ENCODE measurements around the gene MAOB. TPM values are rescaled to one million over a fixed set of nuclear protein-coding genes. Genes with fewer than 3 reads are reported as not detected.

The MAOB gene
- total RNA-seq, 1 experiment from 2014 or later = 1.1 TPM

DNA sequence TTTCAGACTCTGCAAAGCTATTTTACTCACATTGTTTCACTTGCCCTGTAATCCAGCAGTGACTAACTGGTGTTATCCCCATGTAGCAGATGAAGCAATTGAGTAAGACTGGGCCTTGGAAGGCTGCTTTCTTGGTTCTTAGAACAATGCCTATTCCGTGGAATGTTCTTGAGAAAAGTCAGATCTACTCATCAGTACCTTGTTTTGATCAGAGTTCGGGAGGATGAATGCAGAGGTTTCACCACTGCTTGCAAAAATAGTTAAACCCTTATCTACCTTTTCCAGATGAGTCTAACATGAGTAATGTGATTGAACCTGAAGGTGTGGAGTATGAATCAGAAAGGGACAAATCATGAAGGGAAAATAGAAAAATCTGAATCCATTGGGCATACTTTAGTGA is 1.8 kb downstream of the MAOB start:
- peaks cover 0 to 4% (median 2%) of the 10 kb centered on the region in 3 experiments; a peak in 2 of 7 replicates for H3K36me3 Mint-ChIP-seq (ENCODE audit: insufficient read depth in 1 of 3, low read depth in 3 of 3)
- H3K4me2 ChIP-seq (ENCODE audit: insufficient read depth, insufficient read length, low read length) = no peak overlapping the region
- H3K14ac ChIP-seq (ENCODE audit: insufficient read depth, low read length) = no peak overlapping the region

More for the DNA sequence above, 1.8 kb downstream of the MAOB start:
- H2BK120ac ChIP-seq (ENCODE audit: low read depth, low read length, poor library complexity, severe bottlenecking) = no peak overlapping the region
- no peak overlapping the region for H2BK12ac ChIP-seq (ENCODE audit: insufficient read length, low read depth, low read length)
- no peaks in the 10 kb centered on the region for H4K20me1 ChIP-seq (ENCODE audit: control insufficient read depth, insufficient read depth, insufficient read length)
- WGBS (ENCODE audit: extremely low coverage, insufficient read length, low lambda C conversion rate) = no CpG with 5 or more reads among the region's 2 CpGs
- H3K23me2 ChIP-seq (ENCODE audit: insufficient read length, low read depth, low read length, poor library complexity, severe bottlenecking) = peaks cover 8% of the 10 kb centered on the region
- H3K23ac ChIP-seq (ENCODE audit: insufficient read length, low read depth, low read length) = no peak overlapping the region
- peaks cover 34% of the 10 kb centered on the region for H3K9me3 ChIP-seq (ENCODE audit: control insufficient read depth, low read depth, low read length)
- DNase-seq = no peak
- no peak overlapping the region for H2BK5ac ChIP-seq (ENCODE audit: insufficient read length, low read length)
- no peaks in the 10 kb centered on the region for H3K4me1 ChIP-seq (ENCODE audit: insufficient read depth, low read length)
- H4K8ac ChIP-seq (replicated peaks; ENCODE audit: insufficient read length, low read depth, low read length) = no peak overlapping the region
- no peak overlapping the region for H2BK15ac ChIP-seq (ENCODE audit: low read depth, low read length)
- H2BK20ac ChIP-seq (ENCODE audit: low read depth, low read length, poor library complexity, severe bottlenecking) = no peak overlapping the region
- no peak overlapping the region for H4K5ac ChIP-seq (ENCODE audit: insufficient read length, low read depth, low read length)
- TF ChIP-seq, protein P1, sequence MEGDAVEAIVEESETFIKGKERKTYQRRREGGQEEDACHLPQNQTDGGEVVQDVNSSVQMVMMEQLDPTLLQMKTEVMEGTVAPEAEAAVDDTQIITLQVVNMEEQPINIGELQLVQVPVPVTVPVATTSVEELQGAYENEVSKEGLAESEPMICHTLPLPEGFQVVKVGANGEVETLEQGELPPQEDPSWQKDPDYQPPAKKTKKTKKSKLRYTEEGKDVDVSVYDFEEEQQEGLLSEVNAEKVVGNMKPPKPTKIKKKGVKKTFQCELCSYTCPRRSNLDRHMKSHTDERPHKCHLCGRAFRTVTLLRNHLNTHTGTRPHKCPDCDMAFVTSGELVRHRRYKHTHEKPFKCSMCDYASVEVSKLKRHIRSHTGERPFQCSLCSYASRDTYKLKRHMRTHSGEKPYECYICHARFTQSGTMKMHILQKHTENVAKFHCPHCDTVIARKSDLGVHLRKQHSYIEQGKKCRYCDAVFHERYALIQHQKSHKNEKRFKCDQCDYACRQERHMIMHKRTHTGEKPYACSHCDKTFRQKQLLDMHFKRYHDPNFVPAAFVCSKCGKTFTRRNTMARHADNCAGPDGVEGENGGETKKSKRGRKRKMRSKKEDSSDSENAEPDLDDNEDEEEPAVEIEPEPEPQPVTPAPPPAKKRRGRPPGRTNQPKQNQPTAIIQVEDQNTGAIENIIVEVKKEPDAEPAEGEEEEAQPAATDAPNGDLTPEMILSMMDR (conservative IDR thresholded peaks at IDR 0.05) = no peak
- H3K27ac ChIP-seq (ENCODE audit: insufficient read length, low read depth, low read length) = no peak overlapping the region
- Mint-ChIP-seq H3K27ac (no peak overlapping the region), H3K4me1 (peaks cover 5% of the 10 kb centered on the region in 2 experiments), H3K9me3 (peaks cover 51 to 57% of the 10 kb centered on the region in 2 experiments), H3K4me3 (no peak overlapping the region), H3K27me3 (ENCODE audit: low read depth) (peaks cover 40% of the 10 kb centered on the region)
- H3K18ac ChIP-seq (ENCODE audit: insufficient read length, low read depth, low read length) = no peak overlapping the region
- no peak overlapping the region for H2AK5ac ChIP-seq (ENCODE audit: insufficient read length, low read length)
- H3K27me3 ChIP-seq (ENCODE audit: insufficient read depth, low read length) = no peaks in the 10 kb centered on the region
- no peak overlapping the region for H3K56ac ChIP-seq (ENCODE audit: insufficient read length, low read depth, low read length)
- no peaks in the 10 kb centered on the region for H3K79me1 ChIP-seq (ENCODE audit: insufficient read depth, low read depth, low read length, poor library complexity, severe bottlenecking)
- H3K9ac ChIP-seq (ENCODE audit: extremely low read depth, insufficient read length, low read length) = no peak overlapping the region
- no peak overlapping the region for H4K91ac ChIP-seq (ENCODE audit: insufficient read length, low read depth, low read length)
- no peak overlapping the region for H3K4ac ChIP-seq (ENCODE audit: low read depth, low read length)
- H3T11ph ChIP-seq (ENCODE audit: low read length) = no peak overlapping the region
- no peaks in the 10 kb centered on the region for H3K79me2 ChIP-seq (ENCODE audit: insufficient read depth, low read length)
- no peak overlapping the region for H2AFZ ChIP-seq (ENCODE audit: low read length)
